ENCODE results near the gene CNOT8.

CNOT8 gene

DNA sequence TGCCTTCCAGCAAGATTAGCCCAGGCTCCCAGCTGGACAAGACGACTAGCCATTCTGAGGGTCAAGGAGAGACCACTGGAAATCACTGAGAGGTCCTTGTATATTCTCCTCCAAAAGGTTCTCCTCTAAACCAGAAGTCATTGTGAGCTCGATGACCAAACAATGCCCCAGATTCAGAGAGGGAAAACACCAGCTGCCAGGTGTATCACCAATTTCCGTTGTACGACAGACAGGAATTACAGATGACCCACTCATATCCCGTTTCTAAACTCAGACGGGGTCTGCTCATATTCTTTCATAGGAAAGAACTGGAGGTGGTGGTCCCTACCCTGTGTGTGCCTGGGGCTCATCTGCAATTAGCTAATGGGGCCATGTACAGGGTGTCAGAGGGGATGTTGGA is 22.2 kb upstream of the CNOT8 start:
- DNase-seq = no peak

DNA sequence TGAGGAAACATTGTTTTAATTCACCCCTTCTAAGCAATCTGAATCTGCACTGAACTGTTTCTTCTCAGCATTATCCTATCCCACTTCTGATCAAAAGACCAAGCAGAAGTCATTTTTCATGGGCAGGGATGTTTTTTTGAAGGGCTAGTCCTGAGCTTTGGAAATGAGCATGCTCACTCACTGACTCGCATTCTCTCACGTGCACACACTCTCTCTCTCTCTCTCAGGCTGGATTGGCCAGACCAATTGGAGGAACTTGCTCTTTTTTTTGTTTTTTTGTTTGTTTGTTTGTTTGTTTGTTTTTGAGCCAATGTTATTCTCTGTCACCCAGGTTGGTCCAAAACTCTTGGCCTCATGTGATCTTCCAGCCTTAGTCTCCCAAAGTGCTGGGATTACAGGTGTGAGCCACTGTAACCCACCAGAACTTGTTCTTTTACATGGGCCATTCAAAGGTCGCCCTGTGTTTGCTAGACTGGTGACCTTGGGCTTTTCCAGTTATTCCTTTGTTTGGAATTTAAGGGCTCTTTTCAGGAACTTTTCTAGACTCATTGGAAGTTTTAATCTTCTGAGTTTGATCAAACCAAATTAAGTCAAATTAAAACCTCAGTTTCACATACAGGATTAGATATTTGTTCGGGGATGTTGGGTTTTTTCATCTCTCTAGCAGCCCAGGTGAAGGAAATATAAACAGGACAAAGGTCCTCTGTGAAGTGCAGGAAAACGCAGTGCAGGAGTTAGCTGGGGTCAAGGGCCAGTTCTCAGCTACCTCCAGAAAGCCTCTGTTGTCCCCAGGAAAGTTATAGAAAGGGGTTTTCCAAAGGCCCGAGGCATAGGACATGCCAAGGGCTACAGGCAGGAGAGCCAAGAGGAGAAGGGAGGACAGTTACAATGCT is 21.2 kb upstream of the CNOT8 start:
- no peak for DNase-seq

DNA sequence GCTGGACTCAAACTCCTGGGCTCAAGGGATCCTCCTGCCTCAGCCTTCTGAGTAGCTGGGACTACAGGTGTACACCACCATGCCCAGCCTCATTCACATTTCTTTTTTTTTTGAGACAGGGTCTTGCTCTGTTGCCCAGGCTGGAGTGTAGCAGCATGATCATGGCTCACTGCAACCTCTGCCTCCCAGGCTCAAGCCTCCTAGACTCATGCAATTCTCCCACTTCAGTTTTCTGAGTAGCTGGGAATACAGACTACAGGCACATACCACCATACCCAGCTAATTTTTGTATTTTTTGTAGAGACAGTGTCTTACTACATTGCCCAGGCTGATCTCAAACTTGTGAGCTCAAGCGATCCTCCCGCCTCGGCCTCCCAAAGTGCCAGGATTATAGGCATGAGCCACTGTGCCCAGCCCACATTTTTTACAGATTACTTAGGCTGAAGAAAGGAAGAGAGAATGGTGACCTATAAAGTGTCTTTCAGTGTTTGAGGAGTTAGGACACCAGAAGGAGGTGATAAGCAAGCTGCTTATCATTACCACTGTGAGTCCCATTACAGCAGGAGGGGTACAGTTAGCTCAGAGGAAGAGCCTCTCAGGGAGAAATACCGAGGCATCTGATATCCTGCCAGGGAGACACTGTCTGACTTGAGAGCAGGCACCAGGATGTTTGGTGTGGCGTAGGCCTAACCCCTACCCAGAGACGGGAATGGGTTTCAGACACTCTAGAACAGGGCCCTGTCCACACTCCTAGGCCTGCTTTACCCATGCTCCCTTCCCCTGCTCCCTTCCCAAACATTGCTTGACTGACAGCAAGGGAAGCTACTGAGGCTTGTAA is 17.8 kb upstream of the CNOT8 start:
- DNase-seq = no peak

DNA sequence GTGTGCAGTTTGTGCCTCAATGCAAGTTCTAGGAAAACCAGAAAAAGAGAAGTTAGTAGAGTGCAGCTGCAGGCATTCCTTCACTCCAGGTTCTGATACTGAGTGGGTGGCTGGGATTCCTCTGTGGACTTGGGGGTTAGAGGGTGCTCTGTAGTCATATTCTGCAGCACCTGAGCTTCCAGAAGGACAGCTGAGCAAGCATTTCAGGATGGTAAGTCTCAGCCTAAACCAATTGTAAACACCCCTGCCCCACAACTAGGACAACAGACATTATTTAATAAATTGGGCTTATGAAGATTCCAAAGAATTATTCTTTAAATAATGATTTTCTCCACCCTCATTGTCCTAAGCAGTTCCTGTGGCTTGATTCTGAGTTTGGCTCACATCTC is 17.2 kb upstream of the CNOT8 start:
- no peak for DNase-seq

DNA sequence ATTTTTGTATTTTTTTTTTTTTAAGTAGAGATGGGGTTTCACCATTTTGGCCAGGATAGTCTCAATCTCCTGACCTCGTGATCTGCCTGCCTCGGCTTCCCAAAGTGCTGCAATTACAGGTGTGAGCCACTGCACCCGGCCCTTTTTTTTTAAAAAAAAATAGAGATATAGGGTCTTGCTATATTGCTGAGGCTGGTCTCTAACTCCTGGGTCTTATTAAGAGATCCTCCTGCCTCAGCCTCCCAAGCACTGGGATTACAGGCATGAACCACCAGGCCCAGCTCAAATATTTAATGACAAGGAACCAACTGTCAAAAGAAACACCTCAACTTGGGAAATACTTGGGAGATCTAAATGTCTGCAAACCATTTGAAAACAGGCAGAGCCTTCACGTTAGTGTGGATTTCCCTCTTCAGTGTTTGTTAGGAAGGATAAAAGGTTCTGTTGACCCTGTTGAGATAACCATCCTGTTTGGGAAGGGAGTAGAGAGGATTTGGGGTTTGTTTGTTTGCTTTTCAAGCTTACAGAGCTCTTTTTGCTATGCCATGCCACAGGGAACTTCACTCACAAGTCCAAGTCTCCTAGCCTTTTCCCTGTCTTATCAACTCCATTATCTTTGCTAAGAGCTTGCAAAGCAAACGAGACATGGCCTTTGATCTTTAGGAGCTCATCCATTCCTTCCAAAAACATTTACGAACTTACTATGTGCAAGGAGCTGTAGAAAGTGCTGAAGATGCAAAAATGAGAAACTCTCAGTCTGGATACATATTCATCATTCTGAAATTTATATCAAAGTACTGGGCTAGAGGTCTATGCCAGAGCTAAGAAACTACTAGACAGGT is 15.5 kb upstream of the CNOT8 start:
- no peak for DNase-seq

DNA sequence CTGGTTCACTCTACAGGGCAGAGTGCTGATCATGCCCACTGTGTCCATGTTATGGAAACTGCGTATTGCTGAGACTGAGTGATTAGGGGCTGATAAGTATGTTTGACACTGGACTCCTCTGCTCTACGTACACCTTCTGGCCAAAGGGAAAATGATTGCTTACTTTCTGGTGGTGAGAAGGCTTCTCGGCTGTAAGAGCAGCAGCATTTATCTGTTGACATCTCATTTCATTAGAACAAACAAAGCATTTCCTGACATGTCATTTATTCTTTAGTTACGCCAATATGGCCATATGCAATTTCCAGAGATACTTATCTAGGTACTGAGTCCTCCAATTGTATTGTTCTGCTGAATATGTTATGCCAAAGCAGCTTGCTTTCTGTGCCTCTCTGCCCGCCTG is 13.6 kb upstream of the CNOT8 start:
- DNase-seq = no peak

DNA sequence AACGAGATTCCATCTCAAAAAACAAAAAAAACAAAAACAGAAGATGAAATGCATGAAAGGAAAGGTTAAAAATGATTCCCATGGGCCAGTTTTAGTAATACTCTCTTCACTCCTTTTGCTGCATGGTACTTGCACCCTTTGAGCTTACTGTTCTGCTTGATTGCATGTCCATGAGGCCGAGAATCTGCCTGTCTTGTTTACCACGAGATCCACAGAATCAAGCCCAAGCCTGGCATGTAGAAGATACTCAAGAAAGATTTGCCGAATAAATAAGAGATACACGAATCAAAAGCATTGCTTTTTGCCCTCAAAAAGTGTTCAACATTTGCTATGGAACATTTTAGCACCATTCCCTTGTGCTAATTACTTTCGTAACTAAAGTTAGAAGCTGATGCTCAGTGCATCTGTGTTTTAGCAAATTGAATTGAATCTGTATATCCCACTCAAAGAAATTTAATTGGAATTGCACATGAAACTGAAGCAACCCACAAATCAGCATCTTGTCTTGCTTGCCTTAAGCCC is 9.1 kb upstream of the CNOT8 start:
- no peak for DNase-seq

GRCh38 chr5:154849791-154850201 is 8.6 kb upstream of the CNOT8 start:
- DNase-seq = no peak

GRCh38 chr5:154850255-154851062 is 8.0 kb upstream of the CNOT8 start, which contains the start of gene FAXDC2:
TSS of gene FAXDC2 (minus strand) at chr5:154850603. CDS start at chr5:154838178, 12,425 bp downstream.
- DNase-seq = no peak

GRCh38 chr5:154851351-154851750 is 7.1 kb upstream of the CNOT8 start:
- DNase-seq = no peak

DNA sequence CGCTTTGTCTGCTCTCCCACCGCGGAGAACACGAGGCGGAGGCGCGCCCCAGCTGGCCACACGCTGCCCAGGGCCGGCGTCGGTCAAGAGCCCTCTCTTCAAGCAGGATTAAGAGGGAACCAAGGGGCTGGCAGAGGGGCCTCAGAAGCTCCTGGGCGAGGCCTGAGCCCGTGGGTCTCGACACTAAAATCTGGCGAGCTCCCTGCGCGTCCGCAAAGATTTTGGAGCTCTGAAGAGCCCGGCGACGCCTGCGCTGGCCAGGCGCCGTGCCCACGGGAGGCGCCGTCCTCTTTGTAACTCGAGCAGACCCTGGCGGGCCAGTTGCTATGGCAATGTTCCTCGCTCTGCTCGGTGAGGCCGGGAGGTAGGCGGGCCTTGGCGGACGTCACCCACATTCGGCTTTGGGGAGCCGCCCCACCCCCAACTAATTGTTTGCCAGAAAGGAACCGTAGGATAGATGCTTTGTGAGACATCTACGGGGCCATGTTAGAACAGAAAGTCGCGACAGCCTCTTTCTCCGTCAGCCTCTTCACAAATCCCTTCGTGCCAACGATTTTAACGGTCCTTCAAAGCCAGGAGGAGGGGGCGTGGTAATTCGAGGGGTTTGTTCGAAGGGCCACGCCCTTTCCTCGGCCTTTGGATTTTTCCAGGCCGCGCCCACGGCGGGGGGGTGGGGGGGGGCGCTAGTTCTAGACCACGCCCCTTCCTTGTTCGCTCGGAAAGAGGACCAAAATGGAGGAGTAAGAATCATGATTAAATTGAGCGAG is 714 bp upstream of the CNOT8 start:
- DNase-seq = peak; percentile 93 to 95

- peak in 1 of 2 donors; percentile 47 for DNase-seq
These were observed 795 bp downstream of the CNOT8 start for GRCh38 chr5:154858972-154859871.

GRCh38 chr5:154860123-154860522 is 1.7 kb downstream of the CNOT8 start:
- no peak for DNase-seq

DNA sequence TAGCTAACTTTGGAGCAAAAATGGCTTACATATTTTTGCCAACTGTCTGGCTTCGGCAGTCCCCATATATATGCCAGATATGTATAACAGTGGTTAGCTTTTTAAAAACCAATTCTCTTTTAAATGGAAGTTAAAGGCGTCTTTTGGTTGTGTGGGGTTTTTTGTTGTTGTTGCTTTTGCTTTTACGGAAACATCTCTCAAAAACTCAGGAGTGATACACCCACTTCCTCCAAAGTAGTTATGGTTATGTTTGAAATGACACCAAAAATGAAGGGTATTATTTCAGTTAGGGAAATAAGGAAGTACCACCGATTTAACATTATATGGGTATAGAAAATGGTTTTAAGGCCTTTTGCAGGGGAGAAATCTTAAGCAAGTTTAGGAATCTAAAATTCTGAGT is 2.3 kb downstream of the CNOT8 start:
- DNase-seq = peak in 1 of 2 donors; percentile 19

DNA sequence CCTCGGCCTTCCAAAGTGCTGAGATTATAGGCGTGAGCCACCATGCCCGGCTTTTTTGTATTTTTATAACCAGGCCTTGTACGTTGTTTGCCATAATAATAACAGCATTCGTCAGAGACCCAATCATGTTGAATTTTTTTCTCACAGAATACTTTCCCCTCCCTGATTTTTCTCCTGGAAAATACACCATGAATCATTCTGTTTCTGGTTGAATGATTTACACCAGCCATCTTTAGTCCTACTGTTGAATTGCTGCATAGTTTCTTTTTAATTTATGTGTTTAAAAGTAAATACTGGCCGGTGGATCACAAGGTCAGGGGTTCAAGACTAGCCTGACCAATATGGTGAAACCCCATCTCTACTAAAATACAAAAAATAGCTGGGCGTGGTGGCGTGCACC is 3.5 kb downstream of the CNOT8 start:
- no peak for DNase-seq

DNA sequence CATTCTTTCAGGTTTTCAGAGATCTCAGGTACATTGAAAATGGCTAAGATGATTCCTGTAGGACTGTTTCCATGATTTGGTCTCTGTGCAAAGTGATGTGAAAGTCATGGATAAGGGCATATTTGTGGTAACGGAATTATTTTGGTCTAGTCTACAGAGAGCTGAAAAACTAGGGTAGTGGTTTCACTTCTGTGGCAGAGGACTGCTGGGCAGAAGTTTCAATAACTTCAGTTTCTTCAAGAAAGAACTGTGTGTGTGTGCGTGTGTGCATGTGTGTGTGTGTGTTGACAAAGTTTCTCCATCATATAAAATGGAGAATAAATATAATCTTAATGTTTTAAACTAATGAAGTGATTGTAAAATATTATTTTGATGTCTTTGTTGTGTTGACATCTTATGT is 4.3 kb downstream of the CNOT8 start:
- no peak for DNase-seq

GRCh38 chr5:154863291-154864080 is 5.1 kb downstream of the CNOT8 start:
- DNase-seq = no peak

DNA sequence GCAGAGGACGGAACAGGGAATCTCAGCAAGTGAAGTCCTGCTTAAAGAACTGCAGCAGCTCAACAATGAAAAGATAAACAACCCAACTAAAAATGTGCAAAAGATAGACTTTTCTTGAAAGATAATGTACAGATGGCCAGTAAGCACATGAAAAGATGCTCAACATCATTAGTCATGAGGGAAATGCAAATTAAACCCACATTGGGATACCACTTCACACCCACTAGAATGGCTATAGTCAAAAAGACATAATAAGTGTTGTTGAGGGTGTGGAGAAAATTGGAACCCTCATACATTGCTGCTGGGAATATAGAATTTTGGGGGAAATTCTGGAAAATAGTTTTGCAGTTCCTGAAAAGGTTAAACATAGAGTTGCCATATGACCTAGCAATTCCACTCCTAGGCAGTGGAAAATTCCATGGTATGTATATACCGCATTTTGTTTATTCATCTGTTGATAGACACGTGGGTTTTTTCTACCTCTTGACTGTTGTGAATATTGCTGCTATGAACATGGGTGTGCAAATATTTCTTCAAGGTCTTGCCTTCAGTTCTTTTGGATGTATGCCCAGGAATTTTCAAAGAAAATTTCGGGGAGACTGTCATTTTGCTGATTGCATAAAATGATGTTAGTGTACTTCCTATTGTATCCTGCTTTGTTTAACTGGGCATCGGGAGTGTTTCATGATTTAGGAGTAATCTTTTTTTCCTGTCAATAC is 7.2 kb downstream of the CNOT8 start:
- no peak for DNase-seq

Data from CD4-positive, alpha-beta T cell treated with Interleukin-4 for 1 hour (primary cell).